Dedifferentiated amniotic fluid mesenchymal stem cell (primary cell): ENCODE results near the gene SLC38A10.

Experiments used
- DNase-seq: peaks from one replicate; pipeline ENCODE4 v3.0.0-alpha.2; 2016; ENCODE audit errors: extremely low spot score

The SLC38A10 gene

DNA sequence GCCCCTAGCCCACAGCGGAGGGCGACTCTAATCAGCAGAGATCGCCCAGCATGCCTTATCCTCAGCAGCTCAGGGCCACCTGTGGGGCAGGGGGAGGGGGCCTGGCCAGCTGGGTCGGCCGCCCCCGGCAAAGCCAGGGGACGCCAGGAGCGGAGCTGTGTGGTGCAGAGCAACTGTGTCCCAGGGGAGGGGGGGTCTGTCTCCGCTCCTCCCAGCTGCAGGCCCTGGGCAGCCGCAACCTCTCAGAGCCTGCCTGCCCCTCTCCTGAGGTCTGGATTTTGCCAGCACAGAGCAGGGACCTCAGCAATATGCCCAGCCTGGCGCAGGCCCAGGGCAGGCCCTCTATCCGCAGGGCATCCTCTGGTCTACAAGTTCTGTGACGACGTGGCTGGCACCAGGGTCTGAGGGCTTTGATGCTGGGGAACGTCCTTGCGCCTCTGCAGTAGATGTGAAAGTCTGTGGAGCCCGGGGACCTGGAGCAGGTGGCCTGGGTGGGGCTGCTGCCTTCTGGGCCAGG is 36.5 kb upstream of the SLC38A10 start:
- no peak for DNase-seq

DNA sequence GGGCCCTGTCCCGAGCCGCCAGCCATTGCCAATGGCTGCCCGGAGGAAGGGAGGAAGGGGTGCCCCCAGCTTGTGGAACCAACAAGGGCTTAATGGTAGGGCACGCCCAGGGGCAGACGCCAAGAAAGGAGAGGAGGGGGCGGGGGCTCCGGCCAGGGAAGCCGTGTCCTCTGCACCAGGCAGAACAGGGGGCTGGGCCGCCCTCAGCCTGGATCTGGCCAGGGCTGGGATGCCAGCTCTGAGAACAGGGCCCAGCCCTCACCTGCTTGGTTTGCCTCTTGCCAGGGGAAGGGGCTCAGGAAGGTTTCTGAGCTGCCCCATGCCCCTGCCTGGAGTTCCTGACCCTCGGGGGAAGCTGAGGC is 35.8 kb upstream of the SLC38A10 start:
- no peak for DNase-seq

DNA sequence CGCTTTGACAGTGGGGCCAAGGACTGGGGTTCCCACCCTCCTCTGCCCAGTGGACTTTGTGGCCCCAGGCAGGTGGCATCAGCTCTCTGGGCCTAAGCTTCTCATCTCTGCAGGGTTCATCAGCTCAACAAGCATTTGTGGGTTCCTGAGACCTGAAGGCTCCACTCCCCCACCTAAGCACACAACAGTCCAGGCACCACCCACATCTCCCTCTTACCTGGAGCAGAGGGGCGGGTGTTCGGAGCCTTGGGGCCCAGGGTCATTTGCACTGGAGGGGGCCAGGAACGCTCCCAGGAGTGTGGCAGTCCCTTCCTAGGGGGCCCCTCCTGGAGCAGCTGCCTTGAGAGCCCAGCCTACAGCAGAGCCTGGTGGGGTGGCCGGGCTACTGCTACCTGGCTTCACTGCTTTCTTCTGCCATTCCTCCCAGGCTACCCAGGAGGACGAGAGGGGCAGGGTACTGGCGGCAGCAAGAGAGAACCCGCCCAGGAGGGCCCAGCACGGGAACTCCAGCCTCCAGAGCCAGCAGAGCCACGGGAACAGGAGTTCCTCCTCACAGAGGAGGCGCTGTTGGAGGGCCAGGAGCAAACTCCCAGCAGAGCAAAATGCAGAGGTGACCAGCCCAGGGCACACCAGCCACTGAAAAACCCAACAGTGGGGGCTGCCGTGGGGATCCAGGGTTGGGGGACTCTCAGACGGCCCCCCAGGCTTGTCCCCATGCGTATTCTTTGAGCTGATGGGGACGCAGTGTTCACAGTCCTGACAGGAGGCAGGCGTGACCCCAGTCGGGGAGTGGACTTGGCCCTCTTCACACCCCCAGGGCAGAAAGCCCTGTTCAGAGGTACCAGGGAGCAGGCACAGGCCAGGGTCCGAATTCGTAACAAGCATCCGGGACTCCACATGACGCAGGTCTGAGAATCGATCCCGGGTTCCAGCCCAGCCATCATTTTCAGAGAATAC is 35.1 kb upstream of the SLC38A10 start:
- no peak for DNase-seq

DNA sequence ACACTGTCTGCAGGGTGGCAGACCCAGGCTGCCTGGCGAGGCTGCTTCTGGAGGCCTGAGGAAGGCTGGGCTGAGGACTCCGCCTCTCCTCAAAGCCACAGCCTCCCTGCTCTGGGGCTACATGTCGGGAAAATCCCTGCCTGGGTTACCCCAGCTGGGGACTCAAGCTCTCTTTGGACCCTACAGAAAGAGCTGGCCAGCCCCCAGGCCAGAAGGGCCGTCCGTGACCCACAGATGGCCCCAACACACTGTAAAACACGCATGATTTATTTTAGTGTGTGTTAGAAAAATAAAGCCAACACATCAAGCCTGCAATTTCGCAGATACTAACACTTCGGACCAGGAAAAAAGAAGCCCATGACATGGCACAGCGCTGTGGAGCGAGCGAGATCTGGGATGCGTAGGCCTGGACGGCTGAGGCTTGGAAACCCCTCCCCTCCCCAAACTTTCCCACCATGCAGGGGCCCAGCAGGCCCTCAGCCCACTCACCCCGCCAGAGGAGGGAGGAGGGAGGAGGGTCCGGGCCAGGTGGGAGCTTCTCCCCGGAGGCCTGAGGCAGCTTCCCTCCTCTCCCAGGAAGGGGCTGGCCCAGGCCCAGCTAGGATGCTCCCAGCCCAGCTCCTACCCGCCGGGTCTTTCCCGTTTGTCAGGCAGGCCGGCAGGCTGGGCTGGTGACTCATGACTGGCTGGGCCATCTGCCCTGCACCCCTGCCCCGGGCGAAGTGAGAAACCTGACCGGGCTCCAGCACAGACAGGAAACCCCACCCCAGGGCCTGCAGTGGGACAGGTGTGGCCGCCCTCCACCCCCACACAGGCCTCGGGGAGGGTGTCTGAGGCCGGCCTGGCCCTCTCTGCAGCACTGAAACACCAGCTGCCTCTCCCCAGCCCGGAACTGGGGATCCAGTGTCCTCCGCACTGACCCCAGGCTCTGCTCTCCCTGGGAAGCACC is 34.1 kb upstream of the SLC38A10 start:
- peak; percentile 79 for DNase-seq

DNA sequence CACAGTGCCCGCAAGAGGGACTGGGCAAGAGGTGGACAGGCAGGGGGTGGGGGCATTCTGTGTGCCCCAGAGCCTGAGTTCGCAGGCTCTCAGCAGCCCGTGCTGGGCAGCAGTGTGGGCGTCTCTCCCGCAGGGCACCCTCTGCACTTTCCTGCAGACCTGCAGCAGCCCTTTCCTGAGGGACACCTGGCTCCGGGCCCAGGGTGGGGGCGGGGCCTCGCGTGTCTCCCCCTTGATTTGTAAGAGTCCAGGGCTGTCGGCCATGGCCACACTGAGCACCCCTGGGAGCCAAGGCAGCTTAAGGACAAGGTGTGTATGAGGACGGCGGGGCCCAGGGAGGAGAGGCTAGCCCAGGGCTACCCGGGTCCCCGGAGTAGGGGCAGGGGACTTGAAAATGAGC is 33.4 kb upstream of the SLC38A10 start:
- DNase-seq: no peak

DNA sequence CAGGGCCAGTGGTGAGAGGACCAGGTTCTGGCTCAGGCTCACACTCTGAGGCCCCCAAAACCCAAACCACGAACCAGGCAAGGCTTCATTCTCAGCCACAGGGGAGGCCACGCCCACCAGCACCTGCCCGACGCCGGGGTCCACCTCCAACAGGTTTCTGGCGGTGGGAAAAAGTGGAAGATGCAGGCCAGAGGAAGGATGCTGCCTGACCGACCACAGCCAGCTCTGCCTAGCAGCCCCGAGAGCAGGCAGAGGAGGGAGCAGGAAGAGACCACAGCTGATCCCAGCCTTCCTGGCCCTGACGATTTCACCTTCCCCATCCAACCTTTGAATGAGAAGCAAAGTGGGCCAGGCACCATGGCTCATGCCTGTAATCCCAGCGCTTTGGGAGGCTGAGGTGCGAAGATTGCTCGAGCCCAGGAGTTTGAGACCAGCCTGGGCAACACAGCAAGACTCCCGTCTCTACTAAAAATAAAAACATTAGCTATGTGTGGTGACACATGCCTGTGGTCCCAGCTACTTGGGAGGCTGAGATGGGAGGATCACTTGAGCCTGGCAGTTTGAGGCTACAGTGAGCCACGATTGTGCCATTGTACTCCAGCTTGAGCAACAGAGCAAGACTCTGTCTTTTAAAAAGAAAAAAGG is 30.7 kb upstream of the SLC38A10 start:
- DNase-seq: no peak

DNA sequence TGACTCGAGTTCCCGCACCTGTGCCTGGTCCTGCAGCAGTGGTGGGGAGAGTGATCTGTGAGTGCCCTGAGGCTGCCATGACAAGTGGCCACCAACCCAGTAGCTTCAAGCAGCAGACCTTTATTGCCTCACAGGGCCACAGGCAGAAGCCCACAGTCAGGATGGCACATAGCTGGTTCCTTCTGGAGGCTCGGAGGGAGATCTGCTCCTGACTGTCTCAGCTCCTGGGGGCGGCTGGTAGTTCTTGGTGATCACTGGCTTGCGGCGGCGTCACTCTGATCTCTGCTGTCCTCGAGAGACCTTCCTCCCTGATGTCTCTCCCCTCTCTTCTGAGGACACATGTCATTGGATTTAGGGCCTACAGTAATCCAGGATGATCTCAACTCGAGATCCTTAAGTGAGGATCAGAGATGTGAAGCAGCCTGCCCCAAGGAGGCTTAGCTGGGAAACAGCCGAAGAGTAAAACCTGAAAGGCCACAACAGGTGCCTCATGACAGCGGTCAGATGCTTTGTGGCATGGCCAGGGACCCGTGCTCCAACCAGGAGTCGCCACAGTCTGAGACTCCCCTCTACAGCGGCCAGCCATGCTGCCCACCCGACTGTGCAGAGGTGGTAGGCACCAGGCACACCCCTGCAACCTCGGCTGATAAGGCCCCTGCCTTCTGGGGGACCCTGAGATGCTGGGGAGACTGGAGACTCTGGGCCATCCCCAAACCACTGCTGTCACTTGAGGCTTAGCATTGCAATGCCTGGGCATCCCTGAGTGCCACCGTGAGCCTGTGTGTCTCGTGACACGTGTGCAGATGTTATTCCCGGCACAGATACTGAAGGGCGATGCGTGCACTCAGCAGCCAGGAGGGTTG is 30.0 kb upstream of the SLC38A10 start:
- DNase-seq: no peak

DNA sequence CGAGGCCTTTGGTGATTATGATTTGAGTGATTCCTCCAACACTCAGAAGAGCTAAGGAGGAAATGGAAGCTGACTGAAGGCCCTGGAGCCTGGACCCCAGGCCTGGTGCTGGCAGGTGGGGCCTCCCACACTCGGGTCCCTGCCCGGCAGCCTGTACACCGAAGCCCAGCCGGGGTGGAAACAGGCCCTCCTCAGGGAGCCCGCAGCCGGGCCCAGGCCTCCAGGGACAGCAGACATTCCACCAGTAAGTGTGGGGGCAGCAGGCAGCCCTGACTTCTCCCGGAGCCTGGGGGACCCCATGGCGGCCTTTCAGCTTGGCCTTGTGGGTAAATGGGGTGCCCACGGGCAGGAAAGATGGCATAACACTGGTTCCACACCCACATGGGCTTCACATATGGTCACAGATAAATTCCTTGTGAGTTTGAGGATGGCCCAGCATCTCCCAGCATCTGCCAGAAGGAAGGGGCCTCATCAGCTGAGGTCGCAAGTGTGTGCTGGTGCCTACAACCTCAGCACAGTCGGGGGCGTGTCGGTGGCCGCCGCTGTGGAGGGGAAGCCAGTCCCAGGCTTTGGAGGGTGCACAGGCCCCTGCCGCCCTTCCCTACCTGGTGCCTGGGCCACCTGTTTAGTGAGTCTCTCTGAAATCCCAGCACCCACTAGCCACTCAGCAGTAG is 29.2 kb upstream of the SLC38A10 start:
- DNase-seq: no peak

DNA sequence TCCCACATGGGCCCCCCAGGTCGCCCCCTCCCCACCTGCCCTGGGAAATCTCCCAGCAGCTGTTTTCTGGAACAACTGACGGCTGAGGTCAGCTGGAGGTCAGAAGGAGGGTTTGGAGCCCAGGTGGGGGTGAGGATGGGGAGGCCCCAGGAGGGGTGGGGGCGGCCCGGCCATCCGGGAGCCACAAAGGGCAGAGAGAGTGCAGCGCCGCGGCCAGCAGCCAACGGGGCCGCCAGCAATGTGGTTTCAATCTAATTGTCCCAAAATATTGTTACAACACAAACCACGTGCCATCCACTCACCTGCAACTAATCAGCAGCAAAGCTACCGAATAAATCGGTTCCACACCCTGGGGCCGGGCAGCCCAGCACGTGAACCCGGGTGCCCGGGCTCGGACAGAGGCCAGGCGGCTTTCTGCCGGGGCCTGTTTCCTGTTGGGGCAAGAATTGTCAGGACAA is 28.3 kb upstream of the SLC38A10 start:
- DNase-seq: no peak

DNA sequence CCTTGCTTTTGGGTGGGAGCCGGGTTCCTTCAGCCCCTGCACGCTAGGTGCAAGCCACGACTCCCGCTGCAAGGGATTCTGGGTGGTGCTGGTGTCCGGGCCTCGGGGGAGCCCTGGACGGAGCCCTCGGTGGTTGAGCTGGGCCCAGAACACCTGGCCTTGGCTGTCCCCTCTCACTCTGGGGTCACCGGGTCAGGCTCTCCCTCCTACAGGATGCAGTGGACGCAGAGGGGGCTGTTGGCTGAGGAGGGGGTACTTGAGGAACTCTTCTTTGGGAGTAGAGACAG is 27.9 kb upstream of the SLC38A10 start:
- DNase-seq: no peak

DNA sequence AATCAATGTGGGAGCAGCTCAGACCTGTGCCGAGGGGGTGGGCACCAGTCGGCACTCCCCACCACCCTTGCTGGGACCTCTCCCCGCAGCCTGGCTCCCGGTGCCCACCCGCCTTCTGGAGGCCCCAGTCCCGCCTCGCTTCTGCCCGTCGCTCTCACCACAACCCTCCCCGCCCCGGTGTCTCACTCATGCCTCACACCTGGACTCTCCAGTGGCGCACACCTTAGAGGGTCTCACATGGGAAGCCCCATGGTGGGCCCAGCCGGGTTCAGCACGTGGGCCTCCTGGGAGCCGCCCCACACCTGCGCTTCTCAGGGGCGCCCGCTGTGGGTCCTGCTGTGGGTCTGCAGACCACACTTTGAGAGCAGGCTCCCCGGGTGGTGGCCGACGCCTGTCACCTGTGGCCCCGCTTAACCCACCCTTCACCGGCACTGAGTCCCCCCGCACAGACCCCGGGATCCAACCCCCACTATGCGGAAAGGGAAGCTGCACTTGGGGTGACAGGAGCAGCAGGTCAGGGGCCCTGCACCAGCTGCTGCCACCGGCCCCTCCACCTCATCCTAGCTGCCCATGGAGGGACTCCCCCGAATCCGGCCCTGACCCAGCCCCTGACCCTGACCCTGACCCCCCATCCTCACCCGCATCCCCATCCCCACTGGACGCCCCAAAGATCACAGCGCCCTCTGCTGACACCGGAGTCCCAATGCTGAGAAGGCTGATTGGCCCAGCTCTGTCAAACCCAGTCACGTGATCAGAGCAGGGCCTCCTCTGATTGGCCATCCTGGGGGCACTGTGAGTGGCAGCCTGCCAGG is 27.4 kb upstream of the SLC38A10 start:
- no peak for DNase-seq

DNA sequence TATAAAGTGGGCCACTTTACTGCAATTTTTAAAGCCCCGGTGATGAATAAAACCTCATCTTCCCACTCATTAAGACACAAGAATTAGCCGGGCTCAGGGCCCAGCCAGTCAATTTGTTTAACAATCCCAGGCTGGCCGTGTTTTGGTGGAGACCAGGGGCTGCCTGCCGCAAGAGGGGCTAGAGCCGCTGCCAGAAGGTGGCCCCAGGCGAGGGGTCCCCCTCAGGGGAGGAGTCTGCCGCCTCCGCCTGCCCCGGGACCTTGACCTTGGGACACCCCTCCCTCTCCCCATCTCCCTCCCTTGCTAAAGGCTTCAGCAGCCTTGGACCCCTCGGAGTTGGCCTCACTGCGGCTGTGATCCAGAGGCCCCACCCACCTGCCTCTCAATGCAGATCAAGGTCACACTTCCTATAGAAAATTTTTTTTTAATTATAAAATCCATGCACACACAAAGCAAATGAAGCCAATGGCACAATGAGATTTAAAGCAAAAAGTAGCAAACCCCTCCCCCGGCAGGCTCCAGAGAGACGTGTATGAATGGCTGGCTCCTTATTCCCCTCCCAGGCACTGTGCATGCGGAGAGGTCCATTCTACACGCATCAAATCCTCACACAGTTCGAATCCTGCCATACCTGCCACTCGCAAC is 23.0 kb upstream of the SLC38A10 start:
- no peak for DNase-seq

DNA sequence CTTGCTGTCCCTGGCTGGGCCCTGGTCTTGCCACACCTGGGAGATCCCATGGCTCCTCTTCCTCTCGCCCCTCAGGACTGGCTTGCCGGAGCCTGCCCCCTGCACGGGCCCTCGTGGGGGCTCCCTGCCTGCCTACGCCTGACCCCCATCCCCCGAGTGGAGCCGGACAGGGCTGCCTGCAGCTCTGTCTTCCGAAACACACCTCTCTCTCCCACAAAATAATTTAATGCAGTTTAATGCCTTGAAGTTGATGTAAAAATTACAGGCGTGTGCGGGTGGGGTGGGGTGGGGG is 22.4 kb upstream of the SLC38A10 start:
- DNase-seq: no peak

DNA sequence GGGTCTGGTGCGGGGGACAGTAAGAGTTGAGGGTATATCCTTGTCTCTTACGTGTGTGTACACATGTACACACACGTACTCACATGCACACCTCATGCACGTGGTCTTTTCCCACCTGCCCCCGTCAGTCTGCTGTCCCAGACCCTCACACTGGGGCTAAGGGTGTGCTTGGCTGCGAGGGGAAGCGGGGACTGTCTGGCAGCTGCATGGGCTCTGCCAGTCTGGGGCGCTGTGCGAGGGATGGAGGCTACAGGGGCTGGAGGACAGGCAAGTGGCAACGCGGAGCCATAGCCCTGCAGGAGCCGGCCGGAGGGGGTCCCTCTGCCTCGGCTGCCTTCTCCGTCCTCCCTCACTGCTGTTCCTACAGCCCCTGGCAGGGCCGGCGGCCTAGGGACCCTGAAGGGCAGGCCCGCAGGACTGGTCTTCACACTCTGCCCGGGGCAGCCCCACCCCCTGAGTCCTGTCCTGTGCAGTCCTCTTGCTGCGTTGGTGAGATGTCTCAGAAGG is 20.8 kb upstream of the SLC38A10 start:
- DNase-seq: no peak

DNA sequence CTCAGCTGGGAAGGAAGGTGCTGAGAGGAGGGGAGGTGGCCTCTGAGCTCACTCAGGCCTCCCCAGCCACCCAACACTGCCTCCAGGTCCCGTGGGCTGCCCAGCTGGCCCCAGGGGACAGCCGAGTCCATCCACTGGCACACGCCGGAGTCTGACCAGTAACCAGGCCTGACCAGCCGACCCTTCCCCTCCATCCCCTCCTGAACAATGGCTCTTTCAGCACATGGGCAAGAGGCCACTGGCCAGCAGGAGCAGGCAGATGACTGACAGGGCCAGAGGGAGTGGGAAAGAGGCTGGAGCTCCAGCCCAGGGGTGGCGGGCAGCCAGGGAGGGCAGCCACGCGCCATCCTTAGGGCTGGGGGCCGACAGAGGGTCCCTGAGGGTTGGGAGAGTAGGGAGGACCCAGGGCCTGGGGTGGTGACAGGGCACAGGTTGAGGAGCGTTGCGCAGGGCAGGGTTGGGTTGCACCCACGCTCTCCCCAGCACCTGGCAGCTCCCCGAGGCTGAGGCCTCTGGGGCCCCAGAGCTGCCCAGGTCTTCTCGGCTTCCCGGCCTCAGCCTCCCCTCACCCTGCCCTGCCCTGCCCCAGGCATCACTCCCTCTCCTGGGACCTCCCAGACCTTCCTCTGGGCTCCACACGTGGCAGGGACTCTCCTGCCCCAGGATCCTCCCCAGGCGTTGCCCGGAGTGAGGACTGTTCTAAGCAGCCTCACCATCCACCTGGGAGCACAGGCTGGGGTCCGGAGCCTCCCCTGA is 20.2 kb upstream of the SLC38A10 start:
- DNase-seq: no peak

DNA sequence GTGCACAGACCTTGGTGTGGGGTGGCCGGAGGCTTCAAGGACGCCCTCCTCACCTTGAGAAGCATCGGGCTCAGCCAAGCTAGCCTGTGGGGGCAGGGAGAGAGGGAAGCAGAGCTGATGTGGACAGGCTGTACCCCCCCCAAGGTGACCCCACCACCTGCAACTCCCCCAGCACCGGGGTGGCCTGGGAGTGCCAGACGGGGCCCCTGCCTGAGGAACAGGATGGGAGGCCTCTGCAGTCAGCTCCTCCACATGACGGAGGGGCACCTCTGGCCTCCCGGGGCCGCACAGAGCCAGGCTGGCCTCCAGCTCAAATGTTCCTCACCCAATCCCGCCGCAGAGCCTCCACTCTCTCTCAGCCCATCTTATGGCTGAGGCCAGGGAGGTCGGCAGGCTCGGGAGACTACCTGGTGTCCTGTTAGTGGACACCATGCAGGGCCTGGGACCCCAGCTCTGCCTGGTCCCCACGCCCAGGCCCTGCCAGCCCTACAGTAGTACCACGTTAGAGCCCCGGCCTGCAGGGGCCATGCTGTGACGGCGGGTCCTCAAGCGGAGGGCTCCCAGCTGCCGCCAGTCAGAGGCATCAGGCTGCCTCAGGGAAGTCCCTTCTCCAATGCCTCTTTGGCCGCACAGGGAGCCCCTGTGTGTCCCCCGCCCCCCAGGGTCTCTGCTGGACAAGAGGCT is 19.4 kb upstream of the SLC38A10 start:
- DNase-seq: no peak

DNA sequence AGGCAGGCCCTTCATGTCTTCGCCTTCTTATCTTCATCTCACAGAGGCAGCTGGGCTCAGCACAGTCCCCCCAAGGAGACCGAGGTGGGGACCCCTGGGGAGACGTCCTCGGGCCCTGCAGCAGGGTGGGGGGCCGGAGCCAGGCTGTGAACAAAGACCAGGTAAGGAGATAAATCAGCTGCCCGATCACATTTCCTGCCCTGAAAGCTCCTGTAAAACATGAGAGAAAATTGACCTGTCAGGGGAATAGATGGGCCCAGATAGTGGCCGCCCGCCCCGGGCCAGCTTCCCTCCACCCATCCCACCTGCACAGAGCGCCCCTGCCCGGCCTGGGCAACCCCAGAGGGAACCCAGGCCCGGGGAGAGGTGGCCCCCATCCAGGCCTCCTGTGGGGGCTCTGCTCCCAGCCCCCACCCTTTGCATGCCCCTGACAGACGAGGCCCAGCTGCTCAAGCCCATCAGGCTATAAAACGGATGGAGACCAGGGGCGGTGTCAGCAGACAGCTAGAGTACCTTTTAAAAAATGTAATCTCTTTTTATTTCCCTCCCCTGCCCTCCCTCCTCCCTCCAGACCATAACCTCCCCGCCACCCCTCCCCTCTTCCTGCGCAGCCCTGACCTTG is 18.8 kb upstream of the SLC38A10 start:
- DNase-seq: no peak
